GM23338 (cell line): ENCODE data around the gene WNT1.

Source experiments
- EZH2 ChIP-seq: fragments of 200-600 bp; sonication (generic); IDR thresholded peaks from one replicate; pipeline ENCODE4 v1.8.0; 2017; ENCODE audit warnings: antibody characterized with exemption, mild to moderate bottlenecking, low read depth; ENCODE audit not compliant: unreplicated experiment
- NANOG ChIP-seq: IDR thresholded peaks from 2 replicates; pipeline ENCODE4 v1.6.1; 2016; ENCODE audit warnings: antibody characterized with exemption, borderline replicate concordance
- POLR2AphosphoS5 ChIP-seq: IDR thresholded peaks from 2 replicates; pipeline ENCODE4 v1.6.1; 2016; ENCODE audit warnings: antibody characterized with exemption, low read depth
- STAT1 ChIP-seq: IDR thresholded peaks from one replicate; pipeline ENCODE4 v1.6.1; 2016; ENCODE audit warnings: antibody characterized with exemption; ENCODE audit not compliant: unreplicated experiment
- TF ChIP-seq, protein P1 (sequence below), 2 experiments: fragments of 200-600 bp in 1 of 2; sonication (generic) in 1 of 2; conservative IDR thresholded peaks; 2 replicates each; pipeline versions ENCODE4 v1.5.1 to v1.6.1; 2016 to 2017; ENCODE audit warnings: antibody characterized with exemption in 2 of 2, low read depth in 2 of 2, mild to moderate bottlenecking in 2 of 2, moderate library complexity in 1 of 2
- TF ChIP-seq, protein P2 (sequence below): IDR thresholded peaks from one replicate; pipeline ENCODE4 v1.6.1; 2018; ENCODE audit warnings: antibody characterized with exemption; ENCODE audit not compliant: unreplicated experiment

DNA sequence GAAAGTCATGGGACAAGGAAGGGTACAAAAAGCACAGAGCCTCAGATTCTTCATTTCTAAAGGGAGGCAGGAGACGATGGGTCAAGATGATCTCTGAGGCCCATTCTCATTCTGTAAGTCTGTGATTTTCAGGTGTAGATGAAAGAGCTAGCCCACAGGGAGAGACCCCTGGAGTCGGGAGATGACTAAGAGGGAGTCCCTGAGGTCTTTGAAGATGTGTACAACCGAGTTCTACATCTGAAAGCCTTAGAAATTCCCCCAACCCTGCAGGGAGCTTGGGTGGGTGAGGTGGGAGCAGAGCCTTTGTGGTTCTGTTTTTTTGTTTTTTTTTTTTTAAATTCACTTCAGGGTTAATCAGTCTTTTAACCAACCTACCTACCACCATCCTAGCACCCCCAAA lies 9.7 kb upstream of the WNT1 start:
- TF ChIP-seq, protein P1, sequence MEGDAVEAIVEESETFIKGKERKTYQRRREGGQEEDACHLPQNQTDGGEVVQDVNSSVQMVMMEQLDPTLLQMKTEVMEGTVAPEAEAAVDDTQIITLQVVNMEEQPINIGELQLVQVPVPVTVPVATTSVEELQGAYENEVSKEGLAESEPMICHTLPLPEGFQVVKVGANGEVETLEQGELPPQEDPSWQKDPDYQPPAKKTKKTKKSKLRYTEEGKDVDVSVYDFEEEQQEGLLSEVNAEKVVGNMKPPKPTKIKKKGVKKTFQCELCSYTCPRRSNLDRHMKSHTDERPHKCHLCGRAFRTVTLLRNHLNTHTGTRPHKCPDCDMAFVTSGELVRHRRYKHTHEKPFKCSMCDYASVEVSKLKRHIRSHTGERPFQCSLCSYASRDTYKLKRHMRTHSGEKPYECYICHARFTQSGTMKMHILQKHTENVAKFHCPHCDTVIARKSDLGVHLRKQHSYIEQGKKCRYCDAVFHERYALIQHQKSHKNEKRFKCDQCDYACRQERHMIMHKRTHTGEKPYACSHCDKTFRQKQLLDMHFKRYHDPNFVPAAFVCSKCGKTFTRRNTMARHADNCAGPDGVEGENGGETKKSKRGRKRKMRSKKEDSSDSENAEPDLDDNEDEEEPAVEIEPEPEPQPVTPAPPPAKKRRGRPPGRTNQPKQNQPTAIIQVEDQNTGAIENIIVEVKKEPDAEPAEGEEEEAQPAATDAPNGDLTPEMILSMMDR (conservative IDR thresholded peaks at IDR 0.05; ENCODE audit: low read depth in 2 of 2), result no peak
- TF ChIP-seq, protein P2, sequence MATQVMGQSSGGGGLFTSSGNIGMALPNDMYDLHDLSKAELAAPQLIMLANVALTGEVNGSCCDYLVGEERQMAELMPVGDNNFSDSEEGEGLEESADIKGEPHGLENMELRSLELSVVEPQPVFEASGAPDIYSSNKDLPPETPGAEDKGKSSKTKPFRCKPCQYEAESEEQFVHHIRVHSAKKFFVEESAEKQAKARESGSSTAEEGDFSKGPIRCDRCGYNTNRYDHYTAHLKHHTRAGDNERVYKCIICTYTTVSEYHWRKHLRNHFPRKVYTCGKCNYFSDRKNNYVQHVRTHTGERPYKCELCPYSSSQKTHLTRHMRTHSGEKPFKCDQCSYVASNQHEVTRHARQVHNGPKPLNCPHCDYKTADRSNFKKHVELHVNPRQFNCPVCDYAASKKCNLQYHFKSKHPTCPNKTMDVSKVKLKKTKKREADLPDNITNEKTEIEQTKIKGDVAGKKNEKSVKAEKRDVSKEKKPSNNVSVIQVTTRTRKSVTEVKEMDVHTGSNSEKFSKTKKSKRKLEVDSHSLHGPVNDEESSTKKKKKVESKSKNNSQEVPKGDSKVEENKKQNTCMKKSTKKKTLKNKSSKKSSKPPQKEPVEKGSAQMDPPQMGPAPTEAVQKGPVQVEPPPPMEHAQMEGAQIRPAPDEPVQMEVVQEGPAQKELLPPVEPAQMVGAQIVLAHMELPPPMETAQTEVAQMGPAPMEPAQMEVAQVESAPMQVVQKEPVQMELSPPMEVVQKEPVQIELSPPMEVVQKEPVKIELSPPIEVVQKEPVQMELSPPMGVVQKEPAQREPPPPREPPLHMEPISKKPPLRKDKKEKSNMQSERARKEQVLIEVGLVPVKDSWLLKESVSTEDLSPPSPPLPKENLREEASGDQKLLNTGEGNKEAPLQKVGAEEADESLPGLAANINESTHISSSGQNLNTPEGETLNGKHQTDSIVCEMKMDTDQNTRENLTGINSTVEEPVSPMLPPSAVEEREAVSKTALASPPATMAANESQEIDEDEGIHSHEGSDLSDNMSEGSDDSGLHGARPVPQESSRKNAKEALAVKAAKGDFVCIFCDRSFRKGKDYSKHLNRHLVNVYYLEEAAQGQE, result no peak
- TF ChIP-seq POLR2AphosphoS5 (no peak), NANOG (no peak), STAT1 (no peak), EZH2 (peak; percentile 37)
